PC-3 (cell line): ENCODE data around the gene IRX4.

Source experiments
- EZH2 ChIP-seq: fragments of 300-600 bp; sonication (generic); IDR thresholded peaks from one replicate; pipeline ENCODE4 v1.6.1; 2017; ENCODE audit warnings: antibody characterized with exemption, mild to moderate bottlenecking, low read length; ENCODE audit not compliant: unreplicated experiment
- EZH2phosphoT487 ChIP-seq: fragments of 300-600 bp; sonication (generic); IDR thresholded peaks from 2 replicates; pipeline ENCODE4 v1.6.1; 2018; ENCODE audit warnings: mild to moderate bottlenecking, antibody characterized with exemption, low read length, borderline replicate concordance
- TF ChIP-seq, protein P1 (sequence below): fragments of 300-600 bp; sonication (generic); conservative IDR thresholded peaks from 2 replicates; pipeline ENCODE4 v1.5.1; 2017; ENCODE audit warnings: antibody characterized with exemption, low read depth, mild to moderate bottlenecking, low read length

DNA sequence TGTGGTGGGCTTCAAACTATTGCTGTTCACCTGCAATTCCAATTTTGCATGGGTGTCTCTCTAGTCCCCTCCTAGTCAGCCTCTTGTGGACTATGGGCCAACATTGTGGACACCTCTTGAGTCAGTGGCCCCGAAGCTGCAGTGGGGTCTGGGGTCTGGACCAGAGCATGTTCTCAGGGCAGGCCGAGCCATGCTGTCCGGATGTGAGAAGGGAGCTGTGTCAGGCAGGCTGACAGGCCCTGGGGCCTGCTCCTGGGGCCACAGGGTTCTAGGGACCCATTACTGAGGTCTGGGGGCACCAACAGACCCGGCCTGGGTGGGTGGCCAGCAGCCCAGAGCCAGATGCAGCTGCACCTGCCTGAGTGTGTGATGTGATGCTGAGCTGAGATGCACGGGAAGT is 16.5 kb upstream of the IRX4 start:
- TF ChIP-seq, protein P1, sequence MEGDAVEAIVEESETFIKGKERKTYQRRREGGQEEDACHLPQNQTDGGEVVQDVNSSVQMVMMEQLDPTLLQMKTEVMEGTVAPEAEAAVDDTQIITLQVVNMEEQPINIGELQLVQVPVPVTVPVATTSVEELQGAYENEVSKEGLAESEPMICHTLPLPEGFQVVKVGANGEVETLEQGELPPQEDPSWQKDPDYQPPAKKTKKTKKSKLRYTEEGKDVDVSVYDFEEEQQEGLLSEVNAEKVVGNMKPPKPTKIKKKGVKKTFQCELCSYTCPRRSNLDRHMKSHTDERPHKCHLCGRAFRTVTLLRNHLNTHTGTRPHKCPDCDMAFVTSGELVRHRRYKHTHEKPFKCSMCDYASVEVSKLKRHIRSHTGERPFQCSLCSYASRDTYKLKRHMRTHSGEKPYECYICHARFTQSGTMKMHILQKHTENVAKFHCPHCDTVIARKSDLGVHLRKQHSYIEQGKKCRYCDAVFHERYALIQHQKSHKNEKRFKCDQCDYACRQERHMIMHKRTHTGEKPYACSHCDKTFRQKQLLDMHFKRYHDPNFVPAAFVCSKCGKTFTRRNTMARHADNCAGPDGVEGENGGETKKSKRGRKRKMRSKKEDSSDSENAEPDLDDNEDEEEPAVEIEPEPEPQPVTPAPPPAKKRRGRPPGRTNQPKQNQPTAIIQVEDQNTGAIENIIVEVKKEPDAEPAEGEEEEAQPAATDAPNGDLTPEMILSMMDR: no peak
- TF ChIP-seq EZH2phosphoT487: no peak
- TF ChIP-seq EZH2: no peak
